PFSK-1 (cell line): ENCODE data around the gene MTPN.

ENCODE experiments used
- REST ChIP-seq, 2 experiments: IDR thresholded peaks; 2 replicates each; pipeline versions ENCODE4 v1.6.1 to v1.8.0; 2011 to 2012; ENCODE audit warnings: low read depth in 2 of 2, low read length in 2 of 2, control low read depth in 1 of 2, inconsistent platforms in 1 of 2, mild to moderate bottlenecking in 1 of 2, moderate library complexity in 1 of 2; ENCODE audit not compliant: insufficient read depth in 1 of 2
- TAF1 ChIP-seq: IDR thresholded peaks from 2 replicates; pipeline ENCODE4 v1.6.1; 2012; ENCODE audit warnings: low read length, control low read depth, borderline replicate concordance; ENCODE audit not compliant: insufficient read depth

- TF ChIP-seq REST (IDR thresholded peaks at IDR 0.05; ENCODE audit: insufficient read depth in 1 of 2, low read depth in 2 of 2, low read length in 2 of 2) (no peak), TAF1 (no peak)
Measured at GRCh38 chr7:135879233-135879632, 97.9 kb downstream of the MTPN start.
